Germinal center (tissue), 1 donor: ENCODE results near the gene GNAZ.
A peak's percentile ranks its signal among the peaks of the same experiment; 100 is the strongest.

Experiments
- DNase-seq: peaks from one replicate; pipeline ENCODE4 v3.0.0; 2012; ENCODE audit warnings: mixed read lengths, low spot score

Gene GNAZ

DNA sequence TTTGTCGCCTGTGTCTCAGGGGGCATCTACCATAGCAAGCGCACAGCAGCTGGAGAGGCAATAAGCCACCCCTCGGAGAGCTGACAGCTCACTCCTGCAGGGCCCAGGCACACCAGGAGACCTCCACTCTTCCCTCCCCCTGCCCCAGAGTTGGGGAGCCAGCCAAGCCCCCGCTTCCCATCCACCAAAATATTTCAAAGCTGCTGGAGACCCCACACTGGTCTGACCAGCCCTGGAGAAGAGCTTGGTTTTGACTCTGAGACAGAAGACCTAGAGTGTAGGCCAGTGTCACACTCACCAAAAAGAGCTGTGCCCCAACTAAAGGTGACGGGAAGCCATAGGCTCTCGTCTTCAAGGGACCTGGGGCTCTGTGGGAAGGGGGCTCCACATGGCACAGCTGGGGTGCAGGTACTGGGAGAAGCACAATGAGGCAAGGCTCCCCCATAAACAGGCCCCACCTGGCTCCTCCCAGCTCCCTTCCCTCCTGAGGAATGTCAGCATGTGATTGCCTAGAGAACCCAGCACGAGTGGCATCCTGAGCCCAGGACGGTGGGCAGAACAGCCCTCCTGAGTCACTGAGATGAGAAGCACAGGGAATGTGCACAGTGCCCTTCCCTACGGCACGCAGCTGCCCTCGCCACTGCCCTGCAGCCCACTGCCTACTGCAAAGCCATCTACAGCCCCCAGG is 5.8 kb upstream of the GNAZ start:
- no peak for DNase-seq

GRCh38 chr22:23065069-23065451 is 5.3 kb upstream of the GNAZ start:
- no peak for DNase-seq

DNA sequence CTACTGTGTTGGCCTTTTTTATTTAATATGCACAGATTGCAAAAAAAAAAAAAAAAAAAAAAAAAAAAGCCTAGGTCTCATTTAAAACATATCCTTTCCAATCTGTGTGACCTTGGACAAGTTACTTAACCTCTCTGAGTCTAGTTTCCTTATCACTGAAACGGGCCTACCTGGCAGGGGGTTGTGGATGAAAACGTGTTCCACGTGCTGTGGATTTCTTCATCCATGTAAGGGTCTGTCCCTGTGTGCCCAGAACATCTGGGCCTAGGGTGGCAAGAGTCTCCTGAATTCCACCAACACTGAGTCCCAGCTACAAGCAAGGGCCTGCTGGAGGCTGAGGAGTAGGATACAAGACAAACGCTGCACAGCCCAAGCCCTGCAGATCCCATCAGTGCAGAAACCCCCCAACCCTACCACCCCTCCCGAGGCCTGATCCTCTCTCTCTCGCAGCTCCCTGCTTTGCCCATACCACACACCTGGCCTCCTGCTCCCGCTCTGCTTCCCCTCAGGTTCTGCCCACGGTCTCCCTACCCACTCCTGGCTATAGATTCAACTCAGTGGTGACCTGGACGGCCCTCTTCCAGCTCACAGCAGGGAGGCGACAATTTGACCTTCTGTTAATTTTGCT is 4.7 kb upstream of the GNAZ start:
- no peak for DNase-seq

DNA sequence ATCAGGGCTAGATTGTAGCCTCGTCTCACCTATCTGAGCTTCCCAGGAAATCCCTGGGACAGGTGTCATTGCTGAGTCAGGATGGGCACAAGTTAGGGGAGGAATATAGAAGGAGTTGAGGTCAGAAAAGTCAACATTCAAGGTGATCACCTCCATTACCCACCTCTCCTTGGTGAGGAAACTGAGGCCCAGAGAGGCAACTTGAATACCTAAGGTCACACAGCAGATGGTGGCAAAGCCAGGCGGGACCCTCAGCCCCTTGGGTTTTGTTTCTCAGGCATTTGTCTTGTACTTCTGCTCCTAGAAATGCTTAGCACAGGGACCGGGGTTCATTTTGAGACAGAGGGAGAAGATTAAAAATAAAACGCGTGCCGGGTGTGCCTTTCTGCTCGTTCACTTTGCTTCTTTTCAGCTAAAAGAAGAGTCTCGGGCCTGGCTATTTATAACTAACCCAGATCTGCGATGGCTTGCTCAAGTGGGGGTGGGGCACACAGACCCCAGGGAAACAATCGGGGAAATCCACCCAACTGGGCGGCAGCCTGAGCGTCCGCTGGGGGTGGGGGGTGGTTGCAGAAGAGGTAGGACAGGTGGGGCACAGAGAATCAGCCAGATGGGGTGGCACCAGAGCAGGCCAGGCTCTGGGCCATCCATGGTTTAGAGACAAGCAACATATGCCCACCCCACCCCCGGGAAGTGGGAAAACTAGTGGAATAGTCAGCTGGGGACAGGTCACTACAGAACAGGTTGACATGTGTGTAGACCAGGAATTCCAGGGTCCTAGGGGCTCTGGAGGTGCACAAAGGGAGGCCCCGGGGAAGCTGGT is 3.9 kb upstream of the GNAZ start:
- DNase-seq: no peak

DNA sequence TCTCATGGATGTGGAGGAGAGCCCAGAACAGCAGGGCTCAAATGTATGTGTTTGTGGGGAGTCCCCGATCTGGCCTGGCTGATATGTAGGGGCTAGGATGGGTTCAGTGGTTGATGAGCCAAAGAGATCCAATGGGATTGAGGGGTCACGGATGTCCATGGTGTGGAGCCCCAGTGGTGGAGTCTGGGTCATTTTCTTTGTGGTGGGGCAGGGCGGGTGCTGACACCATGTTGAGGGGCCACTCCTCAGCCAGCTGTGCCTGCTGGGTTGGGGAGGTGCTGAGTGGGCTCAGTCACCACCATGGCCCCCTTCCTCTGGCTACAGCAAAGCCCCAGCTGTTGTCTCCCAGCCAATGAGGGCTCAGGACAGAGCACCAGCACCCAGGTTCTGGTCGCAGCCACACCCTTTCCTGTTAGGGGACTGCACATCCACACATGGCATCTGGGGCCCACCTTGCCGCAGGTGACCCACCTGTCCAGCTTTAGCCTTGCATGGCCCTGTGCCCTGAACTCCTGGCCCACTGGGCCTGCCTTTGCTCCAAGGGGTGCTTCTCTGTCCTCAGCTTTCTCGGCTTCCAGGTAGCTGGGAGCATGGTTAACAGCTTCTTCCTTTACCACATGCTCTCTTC is 3.2 kb upstream of the GNAZ start:
- DNase-seq: no peak

DNA sequence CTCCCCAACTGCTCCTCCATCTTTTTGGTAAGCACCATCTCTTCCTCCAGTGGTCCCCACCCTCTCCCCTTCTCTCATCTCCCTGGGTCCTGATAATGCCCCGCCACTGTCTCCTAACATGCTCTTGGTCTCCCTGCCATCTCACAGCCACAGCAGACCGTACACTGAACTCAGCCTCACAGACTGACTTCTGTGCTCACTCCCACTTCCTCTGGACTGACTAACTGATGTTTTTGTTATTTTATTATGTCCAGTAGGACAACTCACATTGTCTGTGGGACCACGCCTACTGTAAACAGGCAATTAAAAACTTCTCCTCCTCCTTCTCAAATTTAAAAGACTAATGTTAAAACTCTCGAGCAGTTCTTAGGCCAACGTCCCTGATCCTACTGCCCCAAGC is 2.6 kb upstream of the GNAZ start:
- no peak for DNase-seq

- DNase-seq: no peak
Observed at GRCh38 chr22:23068096-23068831, 2.1 kb upstream of the GNAZ start.

DNA sequence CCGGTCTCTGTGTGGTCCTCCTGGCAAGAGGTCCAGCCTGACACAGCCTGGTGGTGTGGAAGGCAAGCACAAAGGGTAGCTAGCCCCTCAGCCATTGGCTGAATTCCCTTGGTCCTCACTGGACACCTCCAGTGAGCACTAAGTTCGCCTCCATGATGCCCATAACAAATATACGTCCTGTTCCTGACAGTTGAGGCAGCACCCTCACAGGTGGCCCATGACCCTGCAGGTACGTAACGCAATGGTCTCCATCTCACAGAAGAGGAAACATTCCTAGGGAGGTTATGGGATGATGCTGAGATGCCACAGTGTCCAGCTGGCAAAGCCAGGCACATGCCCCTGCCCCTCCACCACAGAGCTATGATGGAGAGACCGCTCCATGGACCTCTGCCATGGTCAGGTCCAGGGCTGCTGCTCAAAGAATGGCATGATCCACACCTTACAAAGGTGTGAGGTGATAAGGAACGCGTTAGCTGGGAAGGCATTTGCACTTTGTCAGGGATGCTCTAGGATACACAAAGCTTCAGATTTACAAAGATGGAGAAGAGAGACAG is 1.4 kb upstream of the GNAZ start:
- no peak for DNase-seq

DNA sequence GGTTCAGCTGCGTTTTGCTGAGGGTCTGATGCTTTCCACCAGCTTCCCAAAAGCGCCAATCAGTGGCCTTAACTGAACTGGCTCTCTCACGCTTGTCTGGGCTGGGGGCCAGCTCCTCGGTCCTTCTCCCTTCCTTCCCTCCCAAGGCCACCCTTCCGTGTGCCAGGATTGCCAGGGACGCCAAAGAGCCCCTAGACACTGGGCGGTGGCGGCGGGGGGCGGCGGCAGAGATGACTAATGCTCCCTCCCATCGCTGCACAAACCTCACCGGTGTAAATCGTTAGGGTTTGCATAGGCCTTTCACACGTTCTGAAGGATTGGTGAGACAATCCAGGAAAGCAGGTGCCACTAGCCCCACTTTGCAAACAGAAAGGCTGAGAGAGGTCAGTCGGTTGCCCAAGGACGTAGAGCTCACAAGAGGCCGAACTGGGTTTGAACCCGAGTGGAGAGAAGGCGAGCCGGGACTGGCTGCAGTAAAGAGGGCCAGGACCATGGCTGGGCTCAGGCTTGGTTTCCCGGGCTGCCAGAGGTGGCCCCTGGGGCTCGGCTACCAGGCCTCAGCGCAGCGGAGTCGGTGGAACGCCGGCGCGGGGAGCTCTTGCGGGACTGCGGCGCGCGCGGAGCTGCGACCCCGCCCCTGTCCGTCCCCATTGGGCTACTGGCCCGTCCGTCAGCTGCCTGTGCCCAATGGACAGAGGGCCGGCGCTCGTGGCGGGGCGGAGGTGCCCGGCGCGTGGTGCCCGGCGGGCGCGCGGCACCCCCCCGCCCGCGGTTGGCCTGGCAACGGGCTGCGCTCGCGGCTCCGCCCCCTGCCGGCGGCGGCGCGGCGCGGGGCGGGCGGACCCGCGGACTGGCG is 589 bp upstream of the GNAZ start:
- peak; percentile 95 for DNase-seq

GRCh38 chr22:23071230-23072076 is 1.1 kb downstream of the GNAZ start:
- no peak for DNase-seq

- DNase-seq: no peak
Observed at GRCh38 chr22:23072077-23072910, 2.0 kb downstream of the GNAZ start.

DNA sequence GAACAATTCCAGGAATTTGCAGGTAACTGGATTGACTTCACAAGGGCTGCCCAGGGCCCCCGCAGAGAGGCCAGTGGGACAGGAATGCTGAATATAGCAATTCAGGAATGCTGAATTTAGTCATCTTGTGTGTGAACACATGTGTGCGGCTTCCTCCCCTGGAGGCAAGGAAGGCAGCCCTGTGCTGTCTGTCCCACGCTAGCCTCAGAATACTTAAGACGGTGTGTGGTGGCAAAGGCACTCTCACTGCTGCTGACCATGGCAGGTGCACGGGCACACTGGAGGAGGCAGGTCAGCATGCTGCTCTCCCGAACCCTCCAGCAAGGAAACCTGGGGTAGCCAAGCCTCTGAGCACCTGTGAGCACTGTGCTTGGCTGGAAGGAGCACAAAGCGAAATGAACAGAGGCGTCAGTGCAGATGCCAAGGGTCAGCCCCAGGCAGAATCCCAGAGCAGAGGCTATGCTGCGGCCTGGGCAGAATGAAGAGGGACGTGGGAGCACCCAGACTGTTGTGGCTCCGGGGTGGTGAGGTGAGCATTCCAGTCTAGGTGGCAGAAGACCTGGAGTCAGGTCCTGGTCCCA is 2.7 kb downstream of the GNAZ start:
- DNase-seq: no peak

DNA sequence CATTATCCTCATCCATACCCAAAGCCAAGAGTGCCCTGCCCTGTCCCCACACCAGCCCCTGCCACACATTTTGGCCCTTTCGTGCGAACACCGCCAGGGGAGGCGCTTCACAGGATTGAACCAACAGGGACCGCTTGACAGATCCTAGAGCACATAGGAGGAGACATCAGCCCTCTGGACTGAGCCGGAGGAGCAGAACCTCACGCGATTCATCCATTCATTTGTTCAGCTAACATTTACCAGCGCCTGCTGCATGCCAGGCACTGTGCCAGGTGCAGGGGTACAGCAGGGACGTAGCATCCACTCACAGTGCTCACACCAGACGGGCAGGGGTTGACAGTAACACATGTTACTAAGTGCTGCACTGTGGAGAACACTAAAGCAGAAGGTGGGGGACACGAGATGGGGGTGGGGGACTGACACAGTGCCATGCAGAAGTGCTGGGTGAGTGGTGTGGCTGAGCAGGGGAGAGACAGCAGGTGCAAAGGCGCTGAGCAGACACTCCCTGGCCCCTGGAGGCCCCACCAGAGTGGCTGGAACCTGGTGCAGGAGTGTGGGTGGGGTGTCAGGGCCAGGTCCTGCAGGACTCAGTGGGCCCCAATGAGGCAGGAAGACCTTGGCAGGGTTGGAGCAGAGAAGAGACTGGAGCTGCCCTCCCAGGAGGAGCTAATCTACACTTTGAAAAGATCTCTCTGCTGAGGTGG is 3.4 kb downstream of the GNAZ start:
- DNase-seq: no peak

- no peak for DNase-seq
Observed at GRCh38 chr22:23074451-23074850, 4.1 kb downstream of the GNAZ start.

GRCh38 chr22:23075050-23075449 is 4.7 kb downstream of the GNAZ start:
- DNase-seq: no peak

GRCh38 chr22:23075525-23076216 is 5.4 kb downstream of the GNAZ start:
- DNase-seq: no peak

DNA sequence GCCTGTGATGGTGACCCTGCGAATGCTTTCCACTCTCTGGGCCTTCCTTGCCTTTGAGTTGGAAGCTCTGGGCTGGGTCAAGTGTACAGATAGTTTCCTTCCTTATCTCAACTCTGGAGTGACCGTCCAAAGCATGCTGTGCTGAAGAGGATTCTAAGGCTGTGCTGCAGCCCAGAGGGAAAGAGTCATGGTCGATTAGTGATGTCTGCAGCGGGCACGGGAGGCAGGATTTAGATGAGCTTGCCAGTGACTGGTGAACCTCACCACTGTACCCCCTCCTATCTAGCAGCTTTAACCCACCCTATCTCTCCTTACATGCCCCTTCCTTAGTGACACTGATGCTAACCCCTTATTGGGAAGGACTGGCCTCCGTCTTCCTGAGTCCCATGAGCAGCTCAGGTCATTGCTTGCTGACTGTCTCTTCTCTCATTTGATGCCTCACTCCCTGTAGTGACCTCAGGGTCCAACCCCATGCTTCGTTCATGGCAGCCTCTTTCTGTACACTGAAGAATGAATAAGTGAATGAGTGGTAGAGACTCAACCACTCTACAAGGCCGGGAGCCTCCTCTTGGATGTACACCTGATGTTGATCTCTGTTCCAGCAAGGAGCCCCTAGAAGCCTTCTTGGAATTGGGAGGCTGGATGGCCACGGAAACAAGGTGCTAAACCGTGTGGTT is 6.7 kb downstream of the GNAZ start:
- DNase-seq: no peak
